CD4-positive, alpha-beta T cell treated with Interleukin-10 for 1 hour (primary cell): Measurements from ENCODE around the gene EVI5.

ENCODE experiments used
- DNase-seq: peaks from one replicate; pipeline ENCODE4 v3.0.0-alpha.2; 2020

Gene EVI5

DNA sequence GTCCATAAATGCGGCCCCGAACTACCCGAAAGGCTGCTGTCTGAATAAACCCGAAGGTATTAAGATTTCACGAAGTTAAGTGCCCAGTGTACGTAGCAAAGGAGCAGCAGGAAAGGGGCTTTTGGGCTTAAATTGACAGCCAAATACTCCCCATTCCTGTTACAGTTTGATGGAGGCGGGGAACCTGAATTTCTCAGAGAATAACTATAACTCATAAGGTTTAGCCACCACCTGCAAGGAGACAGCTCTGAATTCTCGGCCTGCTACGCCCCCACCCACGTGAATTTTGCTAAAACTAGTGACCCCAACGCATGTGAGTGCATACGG is 303.3 kb downstream of the EVI5 start:
- DNase-seq, result no peak

DNA sequence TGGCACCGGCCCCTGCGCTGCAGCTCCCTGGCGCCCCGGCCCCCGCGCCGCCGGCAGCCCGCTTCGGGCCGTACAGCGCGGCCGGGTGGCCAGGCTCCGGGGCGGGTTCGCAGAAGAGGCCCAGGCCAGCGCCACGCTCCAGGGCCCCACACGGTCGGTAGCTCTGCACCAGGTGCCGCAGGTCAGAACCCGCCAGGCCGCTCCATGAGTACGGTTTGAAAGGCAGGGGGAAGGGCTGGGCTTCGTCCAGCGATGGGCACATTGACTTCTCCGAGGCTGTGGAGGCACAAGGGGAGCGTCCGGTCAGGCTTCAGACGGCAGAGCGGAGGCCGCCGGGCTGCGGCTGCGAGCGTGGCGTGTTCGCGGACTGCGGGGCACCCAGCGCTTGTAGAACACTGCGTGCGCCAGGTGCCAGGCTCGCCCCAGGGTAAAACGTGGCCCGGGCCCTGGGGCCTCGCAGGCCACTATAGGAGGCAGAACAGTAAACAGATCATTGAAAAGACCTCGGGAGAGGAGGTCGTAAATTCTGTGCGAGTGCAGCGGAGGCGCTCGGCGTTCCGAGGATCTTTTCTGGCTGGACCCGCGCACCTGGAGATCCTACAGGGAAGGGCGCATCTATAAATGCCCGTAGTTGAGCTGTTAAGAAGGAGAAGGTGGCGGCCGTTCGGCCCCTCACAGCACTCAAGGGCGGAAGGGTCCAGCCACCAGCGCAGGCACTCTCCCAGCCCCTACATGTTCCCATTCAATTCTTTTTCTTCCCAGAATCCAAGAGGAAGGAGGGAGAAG is 303.9 kb downstream of the EVI5 start:
- no peak for DNase-seq

DNA sequence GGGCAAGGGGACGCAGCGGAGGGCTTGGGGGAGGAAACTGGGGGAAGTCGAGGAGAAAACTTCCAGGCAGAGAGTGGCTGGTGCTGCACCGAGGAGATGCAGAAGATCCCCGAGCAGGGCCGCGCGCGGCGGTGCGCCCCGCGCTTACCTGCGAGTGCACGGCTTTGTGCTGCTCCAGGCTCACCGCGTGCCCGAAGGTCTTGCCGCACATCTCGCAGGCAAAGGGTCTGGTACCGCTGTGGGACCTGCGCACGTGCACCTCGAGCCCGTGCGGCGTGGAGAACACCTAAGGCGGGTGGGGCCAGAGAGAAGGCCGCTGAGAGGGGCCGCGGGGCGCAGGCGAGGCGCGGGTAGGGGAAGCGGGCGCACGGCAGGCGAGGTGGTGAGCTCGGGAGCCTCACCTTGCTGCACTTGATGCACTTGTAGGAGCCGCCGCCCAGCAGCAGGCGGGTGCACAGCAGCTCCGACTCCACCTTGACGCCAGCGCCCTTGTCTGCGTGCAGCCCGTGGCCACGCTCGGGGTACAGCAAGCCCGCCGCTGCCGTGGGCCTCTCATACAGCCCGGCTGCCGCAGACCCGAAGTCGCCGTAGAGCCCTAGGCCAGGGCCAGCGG is 304.6 kb downstream of the EVI5 start:
- no peak for DNase-seq

DNA sequence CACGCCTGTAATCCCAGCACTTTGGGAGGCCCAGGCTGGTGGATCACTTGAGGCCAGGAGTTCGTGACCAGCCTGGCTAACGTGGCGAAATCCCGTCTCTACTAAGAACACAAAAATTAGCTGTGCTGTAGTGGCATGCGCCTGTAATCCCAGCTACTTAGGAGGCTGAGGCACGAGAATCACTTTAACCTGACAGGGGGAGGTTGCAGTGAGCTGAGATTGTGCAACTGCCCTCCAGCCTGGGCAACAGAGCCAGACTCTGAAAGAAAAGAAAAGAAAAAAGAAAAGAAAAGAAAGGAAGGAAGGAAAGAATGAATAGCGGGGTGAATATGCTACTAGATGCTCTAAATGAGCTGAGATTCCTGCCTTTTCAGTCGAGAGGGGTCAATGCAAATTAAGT is 305.3 kb downstream of the EVI5 start:
- no peak for DNase-seq

DNA sequence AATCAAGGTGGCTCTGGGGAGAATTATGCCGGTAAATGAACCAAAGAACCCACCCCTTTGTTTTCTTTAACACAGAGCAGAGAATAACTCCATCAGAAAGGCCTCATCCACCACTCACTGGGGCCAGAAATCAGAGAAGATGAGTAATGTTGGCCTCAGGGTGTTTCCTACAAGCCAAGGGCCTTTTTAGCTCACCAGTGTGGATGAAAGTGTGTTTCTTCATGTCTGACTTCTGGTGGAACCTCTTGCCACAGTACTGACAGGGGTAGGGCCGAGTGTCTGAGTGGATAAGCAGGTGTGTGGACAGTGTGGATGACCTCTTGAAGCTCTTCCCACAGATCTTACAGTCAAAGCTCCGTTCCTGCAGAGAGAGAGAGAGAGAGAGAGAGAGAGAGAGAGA is 306.5 kb downstream of the EVI5 start:
- no peak for DNase-seq

DNA sequence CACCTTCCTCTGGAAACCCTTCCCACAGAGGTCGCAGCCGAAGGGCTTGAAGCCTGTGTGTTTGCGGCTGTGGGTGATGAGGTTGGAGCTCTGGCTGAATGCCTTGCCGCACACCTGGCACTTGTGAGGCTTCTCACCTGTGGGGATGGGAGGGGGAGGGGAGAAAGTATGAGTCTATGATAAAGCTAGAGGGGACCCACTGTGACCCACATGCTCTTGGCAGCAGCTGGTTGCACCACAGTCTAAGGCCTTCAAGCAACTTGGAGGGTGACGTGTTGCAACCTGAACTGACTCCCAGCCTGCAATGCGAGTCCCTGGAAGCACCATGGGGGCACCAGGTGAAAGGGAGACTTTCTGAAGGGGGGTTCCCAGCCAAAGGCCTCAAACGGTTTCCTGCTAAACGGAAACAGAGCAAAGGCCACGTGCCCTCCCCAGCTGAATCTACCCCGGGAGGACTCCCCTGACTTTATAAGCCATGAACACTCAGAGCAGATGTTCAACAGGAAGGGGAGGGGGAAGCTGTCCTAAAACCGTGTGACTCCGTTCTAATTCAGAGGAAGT is 308.8 kb downstream of the EVI5 start:
- DNase-seq, result peak; percentile 74

DNA sequence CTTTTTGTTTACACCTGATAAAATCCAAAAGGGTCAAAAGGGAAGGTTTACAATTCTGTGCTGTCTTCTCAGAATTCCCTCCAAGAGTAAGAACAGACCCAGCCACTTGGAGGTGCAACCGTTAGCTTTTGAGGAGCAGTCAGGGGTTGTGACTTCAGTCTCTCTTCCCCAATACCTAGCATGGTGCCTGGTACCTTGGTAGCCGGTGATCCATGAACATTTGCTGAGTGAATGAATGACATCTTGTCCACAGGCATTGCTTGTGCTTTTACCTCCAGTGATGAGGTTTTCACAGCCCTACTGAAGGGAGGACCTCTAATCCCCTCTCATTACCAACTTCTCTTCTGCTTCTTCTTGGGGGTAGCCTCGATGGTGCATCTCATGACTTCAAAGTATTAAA is 309.9 kb downstream of the EVI5 start:
- DNase-seq, result no peak

DNA sequence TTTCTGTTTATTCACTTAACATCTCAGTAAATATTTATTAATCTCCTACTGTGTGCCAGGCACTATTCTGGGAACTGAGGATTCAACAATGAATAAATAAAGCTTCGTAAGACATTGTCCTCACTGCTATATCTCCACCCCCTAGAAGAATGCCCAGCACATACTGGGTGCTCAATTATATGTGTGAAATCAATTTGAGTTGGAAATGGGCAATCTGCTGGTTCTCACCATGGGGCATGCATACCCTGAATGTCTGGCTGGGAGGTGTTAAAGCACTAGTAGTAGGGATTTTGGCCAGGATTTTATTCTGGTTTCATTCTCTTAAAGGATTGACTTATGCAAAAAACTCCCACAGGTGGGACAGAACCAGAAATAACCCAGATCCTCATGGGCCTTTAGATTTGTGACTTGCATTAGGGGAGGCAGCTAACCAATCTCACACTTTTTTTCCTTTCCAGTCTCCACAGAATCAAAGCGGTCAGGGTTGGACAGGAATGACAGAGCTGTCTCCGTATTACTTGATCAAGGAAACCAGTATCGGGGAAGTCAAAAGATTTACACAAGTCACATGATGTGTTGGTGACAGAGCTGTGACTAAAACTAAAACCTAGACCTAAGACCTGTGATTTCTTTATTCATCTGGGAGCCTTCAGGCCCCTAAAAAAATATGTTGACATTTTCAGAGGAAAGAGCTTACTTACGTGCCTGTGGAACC is 311.0 kb downstream of the EVI5 start:
- DNase-seq, result no peak

DNA sequence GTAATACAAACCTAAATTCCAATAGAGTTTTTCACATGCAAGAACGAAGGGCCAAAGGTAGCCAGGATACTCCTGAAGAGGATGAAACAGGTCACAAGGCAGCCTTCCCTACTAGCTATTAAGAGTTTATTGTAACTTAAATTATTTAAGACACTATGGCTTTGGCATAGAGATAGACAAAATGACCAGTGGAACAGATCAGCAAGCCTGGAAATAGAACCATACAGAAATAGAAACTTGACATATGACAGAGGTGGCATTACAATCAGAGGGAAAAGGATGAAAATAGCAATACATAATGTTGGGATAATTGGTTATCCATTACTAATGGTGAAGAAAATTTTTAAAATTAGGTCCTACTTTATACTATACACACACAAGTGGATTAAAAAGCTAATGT is 314.7 kb downstream of the EVI5 start:
- no peak for DNase-seq

DNA sequence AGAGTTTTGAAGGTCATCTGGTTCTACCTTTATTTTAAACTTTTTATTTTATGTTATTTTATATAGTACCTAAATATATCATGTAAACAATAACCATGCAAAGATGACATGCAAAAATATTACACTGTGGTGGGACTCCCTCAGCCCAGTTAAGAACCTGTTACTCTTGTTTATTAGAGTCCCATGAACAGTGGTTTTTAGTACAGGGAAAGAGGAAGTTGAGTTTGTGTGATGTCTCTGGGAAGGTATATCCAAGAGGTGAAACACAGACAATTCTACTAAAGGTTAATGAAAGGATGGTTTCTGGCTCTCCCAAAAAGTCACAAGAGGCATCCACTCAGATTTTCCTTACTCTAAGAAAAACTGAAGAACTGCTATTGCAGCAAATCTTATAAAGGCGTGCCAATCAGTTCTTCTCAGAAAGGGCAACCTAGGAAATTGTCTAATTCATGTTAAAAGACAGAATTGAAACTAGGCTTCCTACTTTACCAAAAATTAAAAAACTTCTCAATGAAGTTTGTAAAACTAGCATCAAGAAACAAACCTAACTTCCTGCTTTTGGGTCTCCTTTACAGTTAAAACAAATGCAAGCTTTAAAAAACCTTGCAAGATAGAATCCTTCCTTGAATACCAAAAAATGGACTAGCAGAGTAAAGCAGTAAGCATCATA is 318.1 kb downstream of the EVI5 start:
- no peak for DNase-seq

DNA sequence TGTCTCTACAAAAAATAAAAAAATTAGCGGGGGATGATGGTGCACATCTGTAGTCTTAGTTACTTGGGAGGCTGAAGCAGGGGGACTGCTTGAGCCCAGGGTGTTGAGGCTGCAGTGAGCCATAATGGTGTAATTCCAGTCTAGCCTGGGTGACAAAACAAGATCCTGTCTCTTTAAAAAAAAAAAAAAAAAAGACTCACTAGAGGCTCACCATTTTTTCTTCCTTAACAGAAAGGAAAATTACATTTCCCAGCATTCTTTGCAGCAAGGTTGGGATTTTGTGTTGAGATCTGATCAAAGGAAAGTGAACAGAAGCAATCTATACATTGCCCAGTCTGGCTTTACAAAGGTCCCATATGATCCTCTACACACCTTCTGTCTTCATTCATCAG is 319.7 kb downstream of the EVI5 start:
- no peak for DNase-seq

DNA sequence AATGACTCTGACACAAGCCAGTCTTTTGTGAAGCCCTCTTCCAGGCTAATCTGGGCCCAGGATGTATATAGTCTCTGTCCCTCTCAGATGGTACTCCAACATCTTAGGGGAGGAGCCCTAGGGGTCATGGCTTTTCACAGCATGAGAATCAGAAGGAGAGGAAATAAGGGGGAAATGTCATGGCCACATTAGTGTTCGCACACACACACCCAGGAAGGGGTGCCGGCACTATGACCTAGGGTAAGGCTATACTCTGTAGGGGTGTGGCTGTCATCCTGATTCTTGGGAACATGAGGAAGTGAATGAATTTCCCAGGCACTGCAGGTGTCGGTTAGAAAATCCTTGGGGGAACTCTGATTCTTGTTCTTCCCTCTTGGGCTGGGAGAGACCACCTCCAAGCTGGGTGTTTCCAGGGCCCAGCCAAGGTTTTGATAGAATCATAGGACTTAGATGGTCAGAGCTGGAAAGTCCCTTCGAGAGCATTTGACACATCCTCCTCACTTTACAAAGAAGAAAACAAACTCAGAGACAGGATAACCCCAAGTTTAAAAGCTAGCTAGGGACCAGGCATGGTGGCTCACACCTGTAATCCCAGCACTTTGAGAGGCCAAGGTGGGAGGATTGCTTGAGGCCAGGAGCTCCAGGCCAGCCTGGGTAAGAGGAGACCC is 320.2 kb downstream of the EVI5 start:
- no peak for DNase-seq

DNA sequence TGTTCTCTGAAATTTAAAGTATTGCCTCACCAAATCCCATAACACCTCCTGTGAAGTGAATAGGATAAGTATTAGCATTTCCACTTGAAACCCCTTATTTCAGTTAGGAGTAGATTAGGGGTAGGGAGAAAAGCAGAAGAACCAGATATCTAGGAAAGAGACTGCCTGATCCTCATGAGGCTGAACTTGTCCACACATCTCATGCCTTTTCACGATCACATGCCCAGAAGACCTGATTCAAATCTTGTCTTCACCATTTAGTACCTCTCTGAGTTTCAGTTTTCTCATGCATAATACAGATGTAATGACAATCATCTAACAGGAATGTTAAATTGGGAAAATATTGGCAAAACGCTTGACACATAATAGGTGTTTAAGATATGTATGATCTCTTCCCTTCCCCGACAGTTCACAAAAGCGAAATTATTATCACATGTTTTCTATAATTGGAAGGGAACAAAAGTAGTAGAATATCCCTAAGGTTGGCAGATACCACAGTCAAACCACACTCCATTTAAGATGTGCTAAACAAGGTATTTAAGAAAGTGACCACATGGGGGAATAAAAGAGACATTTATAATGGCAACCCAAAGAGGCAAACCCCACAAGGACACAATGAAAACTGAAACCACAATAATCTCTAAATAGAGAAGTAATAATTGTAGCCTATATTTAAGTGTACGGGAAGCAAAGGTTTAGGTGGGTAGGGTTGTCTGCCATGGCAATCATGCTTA is 323.4 kb downstream of the EVI5 start:
- peak; percentile 30 for DNase-seq

DNA sequence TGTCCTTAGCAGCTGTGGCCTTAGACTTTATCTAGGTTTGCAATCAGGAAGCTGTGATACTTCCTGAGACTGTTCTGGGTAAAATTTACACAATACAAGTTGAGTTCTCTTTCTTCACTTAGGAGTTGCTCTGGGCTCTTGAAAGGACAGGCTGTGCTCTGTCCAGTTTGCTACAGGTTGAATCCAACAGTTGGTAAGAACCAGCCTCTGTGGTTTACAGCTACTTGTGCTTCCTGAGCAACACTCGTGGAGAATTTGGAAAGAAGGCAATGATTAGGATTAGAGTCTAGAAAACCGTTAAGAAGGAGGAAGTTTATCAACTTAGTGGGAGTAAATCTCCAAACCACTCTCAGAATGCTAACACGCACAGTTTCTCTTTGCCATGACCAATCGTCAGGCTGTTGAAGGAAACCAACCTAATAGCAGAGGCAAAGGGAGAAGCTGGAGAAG is 325.0 kb downstream of the EVI5 start:
- DNase-seq, result no peak
